Stimulated activated CD8-positive, alpha-beta memory T cell treated with anti-CD3 and anti-CD28 coated beads, Interleukin-12 subunit alpha, Interleukin-12 subunit beta, amount 100 ng/mL, for 24 hours (primary cell): Measurements from ENCODE around the gene SDK2.

Experiments
- DNase-seq: peaks from one replicate; pipeline ENCODE4 v3.0.0-alpha.2; 2020; ENCODE audit errors: extremely low read depth

SDK2 gene

DNA sequence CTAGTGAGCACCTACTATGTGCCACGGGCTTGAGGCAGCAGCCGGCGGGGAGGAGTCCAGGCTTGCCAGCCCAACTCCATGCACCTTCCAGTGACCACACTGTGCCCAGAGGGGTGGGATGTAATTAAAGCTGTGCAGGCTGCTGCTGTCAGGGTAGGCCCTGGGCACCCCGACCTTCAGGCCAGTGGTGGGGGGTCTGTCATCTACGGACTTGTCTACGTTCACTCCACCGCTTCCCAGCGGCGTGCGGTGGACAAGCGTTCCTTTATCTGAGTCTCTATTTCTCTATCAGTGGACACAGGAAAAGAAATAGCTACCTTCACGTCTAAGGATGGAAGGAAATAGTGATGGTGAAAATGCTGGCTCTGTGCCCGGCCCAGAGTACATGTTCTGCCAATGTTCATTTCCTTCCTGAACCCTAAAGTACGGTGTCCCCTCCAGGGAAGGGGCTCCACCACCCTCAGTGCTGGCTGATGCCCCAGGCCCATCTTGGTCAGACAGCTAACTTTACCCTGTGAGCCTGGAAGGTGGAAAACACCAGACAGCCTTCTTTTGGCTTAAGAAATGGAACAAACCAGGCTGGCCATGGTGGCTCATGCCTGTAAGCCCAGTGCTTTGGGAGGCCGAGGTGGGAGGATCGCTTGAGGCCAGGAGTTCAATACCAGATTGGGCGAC lies 135.2 kb downstream of the SDK2 start:
- no peak for DNase-seq

DNA sequence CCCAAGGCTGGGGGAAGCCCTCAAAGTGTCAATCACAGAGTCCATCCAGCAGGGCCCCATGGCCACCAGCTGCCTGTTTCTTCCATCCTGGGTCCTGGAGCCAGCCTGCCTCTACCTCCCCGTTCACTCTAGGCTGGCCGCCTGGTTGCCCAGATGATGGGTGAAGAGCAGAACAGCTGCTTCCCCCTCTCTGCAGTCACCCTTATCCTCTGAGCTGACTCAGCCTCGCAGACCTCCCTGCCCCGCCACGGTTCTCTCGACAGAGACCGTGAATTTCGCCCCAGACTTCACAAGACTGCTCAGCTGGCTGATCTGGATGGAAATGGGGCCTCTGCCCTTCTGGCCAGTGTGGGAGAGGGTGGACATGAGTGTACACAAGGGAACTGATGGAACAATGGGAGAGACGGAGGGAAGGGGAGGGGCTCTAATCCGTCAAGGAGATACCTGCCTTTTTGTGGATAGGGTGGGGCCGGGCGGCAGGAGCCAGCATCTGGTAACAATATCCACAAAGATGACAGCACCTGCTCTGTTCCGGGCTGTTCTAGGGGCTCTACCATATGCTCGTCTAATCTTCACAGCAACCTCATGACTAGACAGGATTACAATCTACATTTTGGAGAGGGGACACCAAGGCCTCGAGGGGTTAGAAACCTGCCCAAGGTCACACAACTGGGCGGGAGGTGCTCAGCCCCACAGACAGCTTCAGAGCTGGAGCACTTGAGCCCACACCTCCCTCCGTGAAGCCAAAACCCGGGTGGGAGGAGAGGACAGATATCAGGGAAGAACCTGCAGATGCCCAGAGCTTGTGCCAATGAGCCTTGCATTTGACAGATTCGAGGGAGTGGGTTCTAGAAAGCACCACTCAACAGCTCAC lies 136.0 kb downstream of the SDK2 start:
- no peak for DNase-seq

DNA sequence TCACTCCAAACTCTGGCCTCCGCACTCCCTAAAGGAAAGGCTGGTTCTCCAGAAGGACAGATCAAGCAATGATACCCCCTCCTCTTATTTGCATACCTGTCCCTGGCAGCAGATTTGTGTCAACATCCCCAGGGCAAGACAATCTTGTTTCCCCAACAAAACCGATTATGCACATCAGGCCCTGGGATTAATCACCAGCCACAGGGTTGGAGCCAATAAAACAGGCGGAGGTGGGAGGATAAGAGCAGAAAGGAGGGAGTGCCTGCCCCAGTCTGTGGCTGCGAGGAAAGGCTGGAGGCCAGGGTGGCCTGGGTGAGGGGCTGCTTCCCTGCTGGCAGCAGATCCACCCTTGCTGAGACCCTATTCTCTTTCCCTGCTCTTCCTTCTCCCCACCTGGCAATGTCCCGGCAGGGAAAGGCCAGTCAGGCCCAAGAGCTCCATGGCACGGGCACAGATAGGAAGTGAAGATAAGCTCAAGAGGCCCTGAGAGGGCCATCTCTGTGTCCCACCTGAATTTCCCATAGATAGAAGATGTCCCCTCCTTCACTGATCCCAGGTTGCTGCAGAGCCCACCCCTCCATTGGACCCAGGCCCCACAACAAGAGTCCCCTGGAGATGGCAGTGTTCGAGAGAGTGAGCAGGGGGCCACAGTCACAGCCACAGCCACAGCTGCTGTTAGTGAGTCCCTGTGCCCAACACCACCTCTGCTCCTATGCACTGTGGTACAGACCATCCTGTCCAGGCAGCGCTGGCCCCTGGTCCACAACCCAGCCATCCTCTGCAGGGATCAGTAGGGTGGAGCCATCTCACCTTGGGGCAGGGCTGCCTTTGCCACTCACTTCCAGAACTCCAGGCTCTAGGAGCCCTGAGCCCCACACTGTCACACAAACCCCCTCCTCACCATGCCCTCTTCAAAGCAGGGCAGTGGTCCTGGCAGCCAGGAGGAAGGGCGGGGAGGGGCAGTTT lies 137.5 kb downstream of the SDK2 start:
- no peak for DNase-seq

DNA sequence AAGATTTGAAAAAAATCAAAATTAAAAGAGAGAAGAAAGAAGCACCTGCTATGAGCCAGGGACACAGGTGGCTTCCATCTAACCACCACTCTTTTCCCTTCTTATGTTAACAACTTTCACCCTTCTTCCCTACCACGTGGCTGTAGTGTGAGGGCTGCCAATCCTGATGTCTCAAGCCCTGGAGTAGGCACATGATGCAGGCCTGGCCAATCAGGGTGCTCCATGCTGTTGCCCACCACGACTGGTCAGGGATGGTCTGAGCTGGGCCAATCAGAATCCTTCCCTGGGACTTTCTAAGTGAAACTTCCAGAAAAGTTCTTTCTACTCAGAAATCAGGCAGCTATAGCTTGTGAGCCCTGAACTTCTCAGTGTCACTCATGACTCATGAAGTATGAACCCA lies 140.7 kb downstream of the SDK2 start:
- no peak for DNase-seq

DNA sequence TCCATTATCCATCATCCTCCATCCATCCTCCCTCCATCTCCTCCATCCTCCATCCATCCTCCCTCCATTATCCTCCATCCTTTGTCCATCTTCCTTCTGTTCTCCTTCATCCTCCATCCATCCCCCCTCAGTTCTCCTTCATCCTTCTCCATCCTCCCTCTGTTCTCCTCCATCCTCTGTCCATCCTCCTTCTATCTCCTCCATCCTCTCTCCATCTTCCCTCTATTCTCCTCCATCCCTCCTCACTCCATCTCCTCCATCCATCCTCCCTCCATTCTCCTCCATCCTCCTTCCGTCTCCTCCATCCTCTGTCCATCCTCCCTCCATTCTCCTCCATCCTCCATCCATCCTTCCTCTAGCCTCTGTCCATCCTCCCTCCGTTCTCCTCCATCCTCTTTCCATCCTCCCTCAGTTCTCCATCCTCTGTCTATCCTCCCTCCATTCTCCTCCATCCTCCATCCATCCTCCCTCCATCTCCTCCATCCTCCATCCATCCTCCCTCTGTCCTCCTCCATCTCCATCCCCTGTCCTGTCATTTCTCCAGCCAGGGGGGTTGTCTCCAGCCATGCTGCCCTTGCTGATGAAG lies 143.7 kb downstream of the SDK2 start:
- no peak for DNase-seq

DNA sequence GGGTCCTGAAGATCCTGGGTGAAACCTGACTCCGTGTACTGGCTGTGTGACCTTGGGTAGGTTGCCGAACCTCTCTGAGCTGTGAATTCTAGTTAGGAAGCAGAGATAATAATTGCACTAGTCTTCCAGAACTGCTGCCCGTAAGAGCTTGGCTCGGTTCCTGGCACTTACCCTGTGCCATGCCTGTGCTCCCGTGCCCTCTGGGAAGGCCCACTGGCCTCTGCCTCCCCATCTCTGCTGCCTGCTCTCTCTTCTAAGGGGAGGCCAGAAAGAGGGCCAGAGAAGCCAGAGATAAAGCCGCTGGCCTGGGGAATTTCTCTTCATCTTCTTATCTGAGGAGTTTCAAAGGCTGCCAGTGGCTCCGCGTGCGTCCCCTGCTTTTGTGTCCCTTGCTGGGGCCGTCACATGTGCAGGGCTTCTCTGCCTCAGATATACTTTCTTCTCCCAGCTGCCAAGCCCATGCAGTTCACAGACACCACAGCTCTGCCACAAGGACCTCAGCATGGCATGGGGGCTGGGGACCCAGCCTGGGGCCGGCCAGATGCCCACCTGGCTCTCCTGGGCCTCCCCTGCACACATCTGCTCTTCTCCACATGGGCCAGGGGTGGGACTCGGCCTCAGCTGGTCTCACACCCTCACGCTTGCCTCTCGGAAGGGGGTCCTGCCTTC lies 145.2 kb downstream of the SDK2 start:
- DNase-seq, result no peak

DNA sequence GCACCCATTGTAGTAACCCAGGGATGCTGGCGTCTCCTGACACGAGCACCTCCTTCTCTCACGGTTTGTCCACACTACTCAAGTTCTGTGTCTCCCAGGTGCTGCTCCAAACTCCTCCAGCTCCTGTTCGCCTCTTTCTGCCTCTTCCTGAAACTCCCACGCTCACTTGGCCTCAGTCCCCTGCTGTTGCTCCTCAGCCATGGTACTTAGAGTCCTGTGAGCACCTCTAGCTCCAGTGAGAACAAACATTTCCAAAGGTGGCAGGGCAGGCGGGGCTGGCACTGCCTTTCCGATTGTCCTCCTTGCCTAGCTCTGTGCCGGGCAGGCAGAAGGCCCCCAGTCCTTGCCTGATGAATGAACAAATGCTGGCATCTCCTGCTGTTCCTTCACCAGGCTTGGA lies 146.1 kb downstream of the SDK2 start:
- DNase-seq, result no peak

DNA sequence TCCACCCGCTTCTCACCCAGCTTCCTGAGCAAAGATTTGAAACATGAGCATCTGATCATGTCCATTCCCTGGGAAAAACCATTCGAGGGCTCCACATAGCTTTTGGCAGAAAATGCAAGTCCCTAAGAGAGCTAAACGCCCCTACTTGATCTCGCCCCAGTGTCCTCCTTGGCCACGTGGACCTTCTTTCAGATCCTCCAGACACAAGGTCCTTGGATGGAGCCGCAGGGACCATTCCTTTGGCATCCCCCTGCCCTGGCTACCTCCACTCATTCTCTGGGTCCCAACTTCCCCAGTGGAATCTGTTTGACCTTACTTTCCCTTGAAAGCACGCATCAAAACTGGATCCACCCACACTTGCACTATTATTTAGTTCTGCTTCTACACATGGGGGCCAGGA lies 146.5 kb downstream of the SDK2 start:
- no peak for DNase-seq

DNA sequence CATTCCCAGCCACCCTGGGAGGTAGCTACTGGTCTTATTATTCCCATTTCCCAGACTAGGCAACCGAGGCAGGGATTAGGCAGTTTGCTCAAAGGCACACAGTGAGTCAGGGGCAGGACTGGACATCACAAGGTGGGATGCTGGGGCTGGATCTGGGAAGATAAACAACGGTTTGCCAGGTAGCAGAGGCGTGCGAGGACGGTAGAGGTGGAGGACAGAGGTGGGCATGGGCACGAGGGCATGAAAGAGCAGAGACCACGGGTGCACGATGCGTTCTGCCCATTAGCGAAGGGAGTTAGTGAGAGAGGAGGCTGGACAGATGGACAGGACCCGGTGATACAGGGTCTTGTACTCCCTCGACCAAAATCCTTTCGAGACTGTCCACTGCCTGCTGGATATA lies 148.0 kb downstream of the SDK2 start:
- no peak for DNase-seq

DNA sequence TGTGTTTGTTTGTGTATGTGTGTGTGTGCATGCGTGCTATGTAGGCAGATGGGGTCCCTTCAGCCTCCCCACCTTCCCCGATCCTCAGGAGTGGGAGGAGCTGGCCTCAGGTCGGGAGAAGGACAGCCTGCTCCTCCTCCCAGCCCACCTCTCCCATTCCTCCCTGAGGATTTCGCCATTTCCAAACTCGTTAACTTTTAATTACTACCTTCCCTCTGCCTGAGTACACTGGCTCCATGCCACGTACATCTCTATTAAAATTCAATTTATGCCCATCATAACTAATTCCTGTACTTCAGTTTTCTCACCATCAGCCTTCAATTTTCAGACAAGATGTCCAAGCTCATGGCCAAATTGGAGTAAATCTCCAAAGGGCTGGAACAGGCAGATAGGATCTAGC lies 148.6 kb downstream of the SDK2 start:
- DNase-seq, result no peak

DNA sequence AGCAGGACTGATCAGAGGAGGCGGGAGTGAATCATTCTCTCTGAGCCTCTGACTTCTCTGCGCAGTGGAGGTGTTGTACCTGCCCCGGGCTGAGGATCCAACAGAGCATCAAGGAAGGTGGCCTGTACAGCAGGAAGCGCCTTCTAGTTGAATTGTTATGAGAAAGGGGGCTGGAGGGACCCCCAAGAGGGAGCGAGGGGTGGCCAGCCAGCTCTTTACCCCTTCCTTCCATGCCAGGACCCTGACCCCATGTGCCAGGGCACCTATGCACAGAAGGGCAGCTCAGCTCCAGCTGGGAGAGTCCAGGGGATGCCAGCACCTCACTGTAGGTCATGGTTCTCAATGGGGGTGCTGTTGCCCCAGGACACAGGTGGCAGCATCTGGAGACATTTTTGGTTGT lies 149.3 kb downstream of the SDK2 start:
- DNase-seq, result no peak

DNA sequence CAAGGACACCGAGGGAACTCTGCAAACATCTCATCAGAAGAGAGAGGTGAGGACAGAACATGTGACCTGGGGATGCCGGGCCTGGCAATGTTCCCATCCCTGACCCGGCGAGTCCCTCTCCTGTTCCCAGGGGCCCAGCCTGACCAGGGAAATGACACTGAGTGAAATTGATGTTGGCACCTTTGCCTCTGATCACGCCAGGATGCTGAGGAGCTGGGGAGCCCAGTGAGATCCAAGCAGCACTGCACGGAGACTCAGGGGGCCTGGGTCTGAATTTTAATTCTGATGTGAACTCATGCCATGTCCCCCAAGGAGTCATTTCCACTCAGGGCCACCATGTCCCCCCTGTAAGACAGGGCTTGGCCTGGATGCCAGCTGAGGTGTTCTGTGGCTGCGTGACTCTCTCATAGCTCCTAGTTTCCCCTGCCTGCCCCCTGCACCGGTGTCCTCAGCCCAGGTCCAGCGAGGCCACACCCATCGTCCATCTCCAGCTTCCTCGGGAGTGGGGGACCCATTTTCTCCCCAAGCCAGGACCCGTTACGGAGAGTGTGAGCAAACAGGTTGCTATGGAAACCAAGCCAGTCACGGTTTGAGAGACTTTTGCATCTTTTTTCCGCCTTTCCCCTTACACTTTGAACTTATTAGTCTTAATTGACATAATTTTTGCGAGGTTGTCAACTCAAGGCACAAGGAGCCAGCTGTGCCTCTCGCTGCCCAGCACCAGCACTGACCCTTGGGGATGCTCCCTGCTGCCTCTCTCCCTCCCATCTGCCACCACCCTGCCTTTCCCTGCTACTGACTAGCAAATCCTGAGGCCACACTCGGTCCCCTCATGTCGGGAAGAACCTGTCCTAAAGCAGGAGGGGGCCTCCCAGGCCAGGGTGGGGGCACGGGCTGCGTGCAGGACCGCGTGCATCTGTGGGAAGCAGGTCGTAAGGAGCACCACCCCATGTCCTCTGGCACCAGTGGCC lies 150.0 kb downstream of the SDK2 start:
- no peak for DNase-seq

DNA sequence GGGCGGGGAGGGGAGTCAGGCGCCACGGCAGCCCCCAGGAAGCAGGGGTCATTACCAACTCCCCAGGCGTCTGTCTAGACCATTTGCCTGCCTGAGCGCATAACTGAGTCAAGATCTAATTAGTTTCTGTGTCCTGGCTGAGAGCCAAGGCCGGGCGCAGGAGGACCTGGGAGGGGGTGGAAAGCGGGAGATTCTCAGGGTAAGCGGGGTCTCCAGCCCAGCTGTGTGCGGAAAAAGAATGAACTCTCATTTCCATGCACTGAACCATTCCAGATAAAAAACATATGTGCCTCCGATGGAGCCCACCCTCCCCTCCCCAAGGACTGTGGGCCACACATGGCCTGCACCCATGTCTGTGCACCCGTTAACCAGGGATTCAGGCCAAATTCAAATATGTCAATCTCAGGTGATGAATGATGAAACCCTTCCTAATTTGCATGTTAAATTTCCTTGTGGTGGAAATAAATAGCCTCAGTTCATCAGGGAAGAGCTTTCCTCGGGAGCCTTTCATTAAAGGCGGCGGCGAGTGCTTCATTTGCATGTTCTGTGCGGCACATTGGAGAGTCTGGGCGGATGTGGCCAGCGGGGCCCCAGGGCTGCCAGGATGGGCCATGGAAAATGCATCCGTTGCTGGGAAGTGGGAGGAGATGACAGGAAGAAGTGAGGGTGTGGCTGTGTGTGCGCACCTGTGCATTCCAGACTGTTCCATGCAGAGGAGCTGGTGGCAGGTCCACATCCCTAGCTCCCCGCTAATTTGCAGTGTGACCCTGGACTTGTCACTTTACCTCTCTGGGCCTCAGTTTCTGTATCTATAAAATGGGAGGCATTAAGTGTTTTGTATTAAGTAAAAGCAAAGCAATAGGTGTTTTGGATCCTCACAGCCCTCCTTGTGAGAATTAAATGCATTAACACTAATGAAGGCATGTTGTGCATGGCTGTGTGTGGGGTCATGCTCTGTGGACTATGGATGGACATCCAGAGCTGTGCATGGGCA lies 151.1 kb downstream of the SDK2 start:
- no peak for DNase-seq

DNA sequence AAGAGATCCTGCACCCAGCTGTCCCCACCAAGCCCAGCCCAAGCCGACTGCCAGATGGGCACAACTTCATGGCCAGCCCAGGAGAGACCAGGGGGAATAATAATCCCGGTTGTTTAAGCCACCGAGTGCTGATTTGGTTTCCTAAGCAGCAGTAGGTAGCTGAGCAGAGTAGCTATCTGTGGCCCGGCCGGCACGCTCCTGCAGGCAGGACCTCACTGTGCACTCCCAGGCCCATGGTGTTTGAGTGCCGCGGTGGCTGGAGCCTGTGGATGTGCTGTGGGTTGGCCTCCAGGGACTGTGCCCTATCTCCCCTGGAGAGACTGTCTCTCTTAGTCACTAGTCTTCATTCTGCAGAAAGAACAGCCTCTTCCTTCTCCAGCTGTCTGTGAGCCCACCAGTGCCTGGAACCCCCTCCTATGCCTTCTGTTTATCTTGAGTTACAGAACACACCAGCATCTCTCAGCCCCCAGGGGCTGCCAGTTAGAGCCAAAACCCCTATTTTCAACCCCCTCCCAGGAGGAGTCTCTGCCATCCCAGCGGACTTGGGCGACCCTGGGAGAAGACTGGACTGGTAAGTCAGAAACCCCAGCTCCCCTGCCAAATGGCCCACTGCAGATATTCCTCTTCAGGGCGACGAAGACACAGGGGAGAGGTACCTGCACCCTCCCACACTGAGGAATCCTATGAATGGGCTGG lies 152.0 kb downstream of the SDK2 start:
- no peak for DNase-seq

DNA sequence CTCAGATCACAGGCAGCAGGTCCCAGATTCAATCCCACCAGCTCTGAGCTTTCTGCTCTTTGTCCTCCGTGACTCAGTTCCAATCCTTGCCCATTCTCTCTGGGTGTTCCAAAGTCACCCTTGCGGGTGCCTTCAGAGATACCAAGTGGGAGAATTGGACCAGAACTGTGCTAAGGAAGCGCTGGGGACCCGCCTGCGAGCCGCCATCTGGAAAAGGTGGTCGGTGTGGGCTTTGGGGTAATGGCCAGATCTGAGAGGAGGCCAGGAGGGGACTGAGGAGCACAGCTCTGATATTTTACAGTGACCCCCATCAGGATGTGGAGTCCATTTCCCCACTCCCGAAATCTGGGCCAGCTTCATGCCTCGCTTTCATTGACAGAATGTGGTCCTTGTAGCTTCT lies 152.6 kb downstream of the SDK2 start:
- DNase-seq, result no peak

DNA sequence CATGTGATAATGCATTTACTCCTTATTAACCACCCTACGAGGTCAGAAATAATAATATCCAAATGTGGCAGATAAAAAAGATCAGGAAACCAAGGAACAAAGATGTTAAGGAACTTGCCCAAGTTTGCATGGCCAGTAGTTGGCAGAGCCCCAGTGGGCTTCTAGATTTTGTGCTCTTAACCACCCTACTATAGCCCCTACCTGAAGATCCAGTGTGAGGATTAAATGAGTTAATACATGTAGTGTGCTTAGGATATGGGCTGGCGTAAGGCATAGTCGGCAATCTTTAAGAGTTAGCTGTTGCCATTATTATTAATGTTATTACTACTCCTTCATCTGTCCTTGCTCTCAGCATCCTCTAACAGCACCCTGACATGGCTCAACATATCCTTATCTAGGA lies 153.4 kb downstream of the SDK2 start:
- DNase-seq, result no peak

DNA sequence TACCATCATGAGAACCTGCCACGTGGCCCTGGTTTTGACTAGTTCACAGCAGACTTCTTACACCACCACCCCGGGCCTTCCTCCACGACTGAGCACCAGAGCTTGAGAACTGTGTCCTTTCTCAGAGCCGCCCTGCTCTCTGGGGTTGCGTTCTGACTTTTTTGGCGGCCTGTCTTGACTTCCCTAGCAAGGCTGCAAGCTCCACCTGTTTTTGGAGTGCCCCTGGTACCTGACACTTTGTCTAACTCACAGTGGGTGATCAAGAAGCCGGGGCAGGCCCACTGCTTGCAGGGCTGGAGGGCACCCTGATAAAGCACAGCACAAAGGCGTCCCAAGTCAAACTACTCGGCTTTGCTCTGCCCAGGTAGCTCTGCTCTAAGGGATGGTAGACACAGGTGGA lies 154.3 kb downstream of the SDK2 start:
- no peak for DNase-seq

DNA sequence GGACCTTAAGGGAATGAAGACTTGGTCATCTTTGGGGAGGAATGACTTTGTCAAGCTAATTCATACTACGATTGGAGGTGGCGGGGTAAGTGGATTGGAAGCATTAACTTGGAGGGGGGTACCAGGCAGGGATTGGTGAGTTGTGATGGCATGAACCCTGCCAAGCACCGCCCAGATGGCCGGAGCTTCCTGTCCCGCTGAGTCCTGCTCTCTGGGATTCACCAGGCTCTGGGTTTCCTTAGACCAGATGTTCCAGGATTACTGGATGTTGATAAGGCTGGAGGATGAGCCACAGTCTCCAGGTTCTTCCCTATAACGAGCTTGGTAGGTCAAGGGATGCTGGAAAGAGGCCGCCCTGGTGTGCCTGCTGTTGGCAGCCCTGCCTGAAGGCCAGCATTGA lies 154.9 kb downstream of the SDK2 start:
- no peak for DNase-seq
